ENCODE results near the gene MIX23.
A peak's percentile ranks its signal among the peaks of the same experiment; 100 is the strongest.

MIX23 gene

GRCh38 chr3:122364490-122364889 lies 18.5 kb downstream of the MIX23 start:
- no peak for DNase-seq (ENCODE audit: insufficient read length, low spot score)
- no peak for TF ChIP-seq CTCF (IDR thresholded peaks at IDR 0.05; ENCODE audit: insufficient read depth, missing control alignments)
- FAIRE-seq: no peak

GRCh38 chr3:122362026-122362425 lies 21.0 kb downstream of the MIX23 start:
- no peak for DNase-seq (ENCODE audit: insufficient read length, low spot score)
- no peak for TF ChIP-seq CTCF (IDR thresholded peaks at IDR 0.05; ENCODE audit: insufficient read depth, missing control alignments)
- FAIRE-seq: no peak

- TF ChIP-seq CTCF (IDR thresholded peaks at IDR 0.05; ENCODE audit: insufficient read depth, missing control alignments): no peak
- DNase-seq (ENCODE audit: insufficient read length, low spot score) (no peak), FAIRE-seq (no peak)
These were observed 24.4 kb downstream of the MIX23 start for GRCh38 chr3:122358703-122359032.

GRCh38 chr3:122357828-122358702 lies 25.0 kb downstream of the MIX23 start:
- TF ChIP-seq CTCF (IDR thresholded peaks at IDR 0.05; ENCODE audit: insufficient read depth, missing control alignments): no peak
- no peak for FAIRE-seq
- DNase-seq (ENCODE audit: insufficient read length, low spot score): no peak

GRCh38 chr3:122356402-122356801 lies 26.6 kb downstream of the MIX23 start:
- no peak for FAIRE-seq
- DNase-seq (ENCODE audit: insufficient read length, low spot score): no peak
- TF ChIP-seq CTCF (IDR thresholded peaks at IDR 0.05; ENCODE audit: insufficient read depth, missing control alignments): peak; percentile 37

GRCh38 chr3:122355612-122356011 lies 27.4 kb downstream of the MIX23 start:
- DNase-seq (ENCODE audit: insufficient read length, low spot score) (no peak), FAIRE-seq (no peak)
- TF ChIP-seq CTCF (IDR thresholded peaks at IDR 0.05; ENCODE audit: insufficient read depth, missing control alignments): no peak

- DNase-seq (ENCODE audit: insufficient read length, low spot score) (no peak), FAIRE-seq (no peak)
- no peak for TF ChIP-seq CTCF (IDR thresholded peaks at IDR 0.05; ENCODE audit: insufficient read depth, missing control alignments)
These were observed 29.1 kb downstream of the MIX23 start for GRCh38 chr3:122353893-122354401.

Data from D721Med (cell line).